Stimulated activated CD4-positive, alpha-beta T cell treated with anti-CD3 and anti-CD28 coated beads, Interleukin-15, amount 100 ng/mL, for 24 hours (primary cell): ENCODE results near the gene FAM240A.
"Not testable (repeated sequence)": the region's sequence is repeated elsewhere in the genome, so short reads cannot be mapped to it uniquely, and the experiment has no call there.

Experiments
- DNase-seq: peaks from one replicate; pipeline ENCODE4 v3.0.0-alpha.2; 2020

The FAM240A gene

GRCh38 chr3:46612324-46612723 lies at the start of gene FAM240A:
TSS of gene FAM240A (plus strand) at chr3:46612525. CDS start at chr3:46612684, 159 bp downstream.
- DNase-seq, result no peak

GRCh38 chr3:46564190-46565021 lies 47.9 kb upstream of the FAM240A start:
- DNase-seq, result no peak

- no peak for DNase-seq
These were observed 47.2 kb upstream of the FAM240A start for GRCh38 chr3:46565077-46565476.

- DNase-seq, result no peak
These were observed 46.7 kb upstream of the FAM240A start for GRCh38 chr3:46565607-46566039.

GRCh38 chr3:46566040-46566641 lies 46.2 kb upstream of the FAM240A start, which contains the start of gene LRRC2:
TSS of gene LRRC2 (minus strand) at chr3:46566302. CDS start at chr3:46551591, 14,711 bp downstream.
- peak; percentile 41 for DNase-seq

GRCh38 chr3:46571684-46572083 lies 40.6 kb upstream of the FAM240A start:
- no peak for DNase-seq

GRCh38 chr3:46573701-46574100 lies 38.6 kb upstream of the FAM240A start:
- no peak for DNase-seq

GRCh38 chr3:46574243-46574646 lies 38.1 kb upstream of the FAM240A start:
- DNase-seq, result no peak

GRCh38 chr3:46574881-46575576 lies 37.3 kb upstream of the FAM240A start:
- no peak for DNase-seq

- DNase-seq, result no peak
These were observed 36.6 kb upstream of the FAM240A start for GRCh38 chr3:46575577-46576222.

GRCh38 chr3:46576386-46576785 lies 35.9 kb upstream of the FAM240A start:
- DNase-seq, result no peak

- DNase-seq, result no peak
These were observed 35.4 kb upstream of the FAM240A start for GRCh38 chr3:46576879-46577278.

GRCh38 chr3:46577580-46578249 lies 34.6 kb upstream of the FAM240A start:
- not testable (repeated sequence) for DNase-seq

GRCh38 chr3:46578973-46579755 lies 33.2 kb upstream of the FAM240A start:
- DNase-seq, result no peak

- DNase-seq, result no peak
These were observed 32.5 kb upstream of the FAM240A start for GRCh38 chr3:46579756-46580286.

GRCh38 chr3:46580675-46581074 lies 31.6 kb upstream of the FAM240A start:
- no peak for DNase-seq

- no peak for DNase-seq
These were observed 27.5 kb upstream of the FAM240A start for GRCh38 chr3:46584598-46585467.

GRCh38 chr3:46585799-46586693 lies 26.3 kb upstream of the FAM240A start:
- DNase-seq, result no peak

GRCh38 chr3:46586738-46587246 lies 25.5 kb upstream of the FAM240A start:
- no peak for DNase-seq
